Measurements from ENCODE around the gene CCSER2.
"Not testable (repeated sequence)": the region's sequence is repeated elsewhere in the genome, so short reads cannot be mapped to it uniquely, and the experiment has no call there.

CCSER2 gene

DNA sequence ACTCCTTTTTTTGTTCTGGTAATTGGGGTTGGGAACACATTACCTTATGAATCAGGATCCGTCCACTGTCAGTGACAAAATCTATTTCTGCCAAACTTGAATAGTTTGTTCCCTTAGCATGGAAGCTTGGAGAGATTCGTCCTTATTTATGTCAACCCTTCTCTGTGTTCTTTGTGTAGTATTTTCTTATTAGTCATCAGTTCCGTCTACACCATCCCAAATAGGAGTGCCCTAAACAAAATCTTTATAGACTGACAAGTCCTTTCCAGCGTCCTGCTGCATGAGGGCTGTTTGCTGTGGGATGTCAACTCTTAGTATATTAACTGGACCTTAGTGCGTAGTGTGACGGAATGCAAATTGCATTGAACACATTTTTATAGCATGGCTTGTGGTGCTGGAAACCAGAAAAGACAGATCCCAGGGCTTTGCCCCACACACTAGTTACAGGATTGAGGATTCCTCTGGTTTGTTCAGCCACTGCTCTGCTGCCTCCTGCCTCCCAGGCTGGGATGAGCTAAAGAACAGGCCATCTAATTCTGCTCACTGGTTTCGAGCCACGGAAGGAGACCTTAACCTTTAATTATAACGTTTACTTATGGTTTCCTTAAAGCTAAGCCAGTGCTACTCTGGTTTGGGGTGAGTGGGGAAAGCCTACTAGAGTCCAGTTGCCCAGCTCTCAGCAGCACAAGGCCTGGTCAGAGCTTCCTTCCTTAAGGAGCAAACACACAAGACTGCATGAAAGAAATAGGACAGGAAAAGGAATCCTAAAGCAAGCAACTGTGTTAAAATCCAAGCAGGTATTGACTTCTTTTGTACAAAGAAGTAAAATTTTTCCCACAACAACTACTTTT is 194.4 kb downstream of the CCSER2 start:
- H3K9me3 ChIP-seq (ENCODE audit: low read depth, low read length), result no peaks in the 10 kb centered on the region
- no peak overlapping the region for H3K27ac ChIP-seq
- no peaks in the 10 kb centered on the region for H3K36me3 ChIP-seq (ENCODE audit: insufficient read depth, low read length)
- H3K4me3 ChIP-seq, result no peak overlapping the region
- TF ChIP-seq POLR2AphosphoS5 (IDR thresholded peaks at IDR 0.05; ENCODE audit: borderline replicate concordance, low read depth, low read length), result no peak
- TF ChIP-seq FOXP2 (optimal IDR thresholded peaks at IDR 0.05; ENCODE audit: control extremely low read depth, extremely low read length, insufficient read depth), result no peak
- TF ChIP-seq EZH2 (IDR thresholded peaks at IDR 0.05), result no peak
- no peak for DNase-seq (ENCODE audit: low read depth, low spot score)
- H3K9ac ChIP-seq (ENCODE audit: insufficient read length), result no peak overlapping the region

GRCh38 chr10:84523526-84523925 is 195.1 kb downstream of the CCSER2 start:
- TF ChIP-seq EZH2 (IDR thresholded peaks at IDR 0.05) (no peak), FOXP2 (optimal IDR thresholded peaks at IDR 0.05; ENCODE audit: control extremely low read depth, extremely low read length, insufficient read depth) (no peak), POLR2AphosphoS5 (IDR thresholded peaks at IDR 0.05; ENCODE audit: borderline replicate concordance, low read depth, low read length) (no peak)
- Histone ChIP-seq H3K36me3 (ENCODE audit: insufficient read depth, low read length) (no peaks in the 10 kb centered on the region), H3K27ac (no peak overlapping the region), H3K4me3 (no peak overlapping the region), H3K9ac (ENCODE audit: insufficient read length) (no peak overlapping the region), H3K9me3 (ENCODE audit: low read depth, low read length) (no peaks in the 10 kb centered on the region)
- no peak for DNase-seq (ENCODE audit: low read depth, low spot score)

DNA sequence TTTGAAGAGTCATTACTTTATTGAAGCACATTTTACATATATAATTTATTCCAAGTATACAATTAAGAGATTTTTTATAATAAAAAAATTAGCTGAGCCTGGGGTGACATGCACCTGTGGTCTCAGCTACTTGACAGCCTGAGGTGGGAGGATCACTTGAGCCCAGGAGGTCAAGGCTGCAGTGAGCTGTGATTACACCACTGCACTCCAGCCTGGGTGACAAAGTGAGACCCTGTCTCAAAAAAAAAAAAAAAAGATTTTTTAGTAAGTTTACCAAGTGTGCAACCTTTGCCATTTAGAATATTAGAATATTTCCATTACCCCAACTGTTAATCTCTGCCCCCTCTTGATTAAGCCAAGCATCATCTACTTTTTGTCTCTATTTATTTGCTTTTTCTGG is 196.0 kb downstream of the CCSER2 start:
- Histone ChIP-seq H3K9ac (ENCODE audit: insufficient read length) (no peak overlapping the region), H3K9me3 (ENCODE audit: low read depth, low read length) (no peaks in the 10 kb centered on the region), H3K4me3 (no peak overlapping the region), H3K36me3 (ENCODE audit: insufficient read depth, low read length) (no peaks in the 10 kb centered on the region), H3K27ac (no peak overlapping the region)
- no peak for DNase-seq (ENCODE audit: low read depth, low spot score)
- no peak for TF ChIP-seq FOXP2 (optimal IDR thresholded peaks at IDR 0.05; ENCODE audit: control extremely low read depth, extremely low read length, insufficient read depth)
- TF ChIP-seq POLR2AphosphoS5 (IDR thresholded peaks at IDR 0.05; ENCODE audit: borderline replicate concordance, low read depth, low read length), result no peak
- no peak for TF ChIP-seq EZH2 (IDR thresholded peaks at IDR 0.05)

- H3K36me3 ChIP-seq (ENCODE audit: insufficient read depth, low read length), result no peaks in the 10 kb centered on the region
- no peak for DNase-seq (ENCODE audit: low read depth, low spot score)
- no peaks in the 10 kb centered on the region for H3K9me3 ChIP-seq (ENCODE audit: low read depth, low read length)
- H3K9ac ChIP-seq (ENCODE audit: insufficient read length), result no peak overlapping the region
- TF ChIP-seq POLR2AphosphoS5 (IDR thresholded peaks at IDR 0.05; ENCODE audit: borderline replicate concordance, low read depth, low read length) (no peak), FOXP2 (optimal IDR thresholded peaks at IDR 0.05; ENCODE audit: control extremely low read depth, extremely low read length, insufficient read depth) (no peak), EZH2 (IDR thresholded peaks at IDR 0.05) (no peak)
- H3K4me3 ChIP-seq, result no peak overlapping the region
- H3K27ac ChIP-seq, result no peak overlapping the region
Observed at GRCh38 chr10:84525120-84525806, 196.9 kb downstream of the CCSER2 start.

DNA sequence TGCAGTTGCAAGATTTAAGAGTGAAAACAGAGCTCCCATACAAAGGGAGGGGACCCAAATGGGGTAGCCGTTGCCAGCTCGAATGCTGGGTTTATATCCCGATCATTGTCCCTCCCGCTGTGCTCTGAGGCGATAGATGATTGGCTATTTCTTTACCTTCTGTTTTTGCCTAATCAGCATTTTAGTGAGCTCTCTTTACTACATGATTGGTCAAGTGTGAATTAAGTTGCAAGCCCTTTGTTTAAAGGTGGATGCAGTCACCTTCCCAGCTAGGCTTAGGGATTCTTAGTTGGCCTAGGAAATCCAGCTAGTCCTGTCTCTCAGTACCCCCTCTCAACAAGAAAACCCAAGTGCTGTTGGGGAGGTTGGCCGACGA is 197.4 kb downstream of the CCSER2 start:
- H3K9ac ChIP-seq (ENCODE audit: insufficient read length); DNase-seq (ENCODE audit: low read depth, low spot score); H3K9me3 ChIP-seq (ENCODE audit: low read depth, low read length); H3K27ac ChIP-seq; H3K36me3 ChIP-seq (ENCODE audit: insufficient read depth, low read length); H3K4me3 ChIP-seq: not testable (repeated sequence)

- not testable (repeated sequence) for H3K4me3 ChIP-seq; DNase-seq (ENCODE audit: low read depth, low spot score); H3K27ac ChIP-seq
Observed at GRCh38 chr10:84527386-84527785, 199.0 kb downstream of the CCSER2 start.

DNA sequence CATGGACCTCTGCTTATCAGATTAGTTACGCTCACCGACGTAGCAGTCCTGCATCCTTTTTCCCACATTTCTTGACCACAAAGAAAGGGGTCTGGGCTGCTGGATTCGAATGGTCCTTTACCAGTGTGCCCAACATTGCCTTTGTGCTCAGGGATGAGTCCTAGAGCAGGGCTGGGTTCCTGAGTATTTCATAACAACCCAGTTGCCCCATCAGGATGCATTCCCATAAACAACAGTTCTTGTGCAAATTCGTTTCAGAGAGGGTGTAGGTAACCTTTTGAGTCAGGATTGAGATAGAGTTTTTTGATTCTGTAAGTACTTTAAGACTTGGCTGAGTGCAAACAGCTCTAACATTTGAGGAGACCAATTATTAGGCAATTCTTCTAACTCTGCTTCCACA is 200.1 kb downstream of the CCSER2 start:
- H3K36me3 ChIP-seq (ENCODE audit: insufficient read depth, low read length); H3K9me3 ChIP-seq (ENCODE audit: low read depth, low read length); H3K9ac ChIP-seq (ENCODE audit: insufficient read length); H3K4me3 ChIP-seq; DNase-seq (ENCODE audit: low read depth, low spot score); H3K27ac ChIP-seq: not testable (repeated sequence)

More at GRCh38 chr10:84527386-84527785, 199.0 kb downstream of the CCSER2 start:
- not testable (repeated sequence) for H3K36me3 ChIP-seq (ENCODE audit: insufficient read depth, low read length); H3K9ac ChIP-seq (ENCODE audit: insufficient read length); H3K9me3 ChIP-seq (ENCODE audit: low read depth, low read length)

DNA sequence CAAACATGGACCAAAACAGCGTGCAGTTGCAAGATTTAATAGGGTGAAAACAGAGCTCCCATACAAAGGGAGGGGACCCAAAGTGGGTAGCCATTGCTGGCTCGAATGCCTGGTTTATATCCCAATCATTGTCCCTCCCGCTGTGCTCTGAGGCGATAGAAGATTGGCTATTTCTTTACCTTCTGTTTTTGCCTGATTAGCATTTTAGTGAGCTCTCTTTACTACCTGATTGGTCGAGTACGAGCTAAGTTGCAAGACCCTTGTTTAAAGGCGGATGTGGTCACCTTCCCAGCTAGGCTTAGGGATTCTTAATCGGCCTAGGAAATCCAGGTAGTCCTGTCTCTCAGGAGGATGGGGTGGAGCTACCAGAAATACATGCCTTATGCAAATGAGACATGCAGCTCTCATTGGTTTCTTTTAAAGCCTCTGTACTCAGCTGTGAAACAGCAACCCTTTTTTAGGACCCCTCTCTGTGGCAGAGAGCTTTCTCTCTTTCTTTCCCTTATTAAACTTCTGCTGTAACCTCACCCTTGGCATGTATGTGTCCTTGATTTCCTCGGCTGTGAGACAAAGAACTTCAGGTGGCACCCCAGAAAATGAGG is 202.4 kb downstream of the CCSER2 start:
- Histone ChIP-seq H3K27ac (no peak overlapping the region), H3K9ac (ENCODE audit: insufficient read length) (no peak overlapping the region), H3K36me3 (ENCODE audit: insufficient read depth, low read length) (no peaks in the 10 kb centered on the region), H3K4me3 (no peak overlapping the region), H3K9me3 (ENCODE audit: low read depth, low read length) (no peaks in the 10 kb centered on the region)
- TF ChIP-seq EZH2 (IDR thresholded peaks at IDR 0.05) (no peak), FOXP2 (optimal IDR thresholded peaks at IDR 0.05; ENCODE audit: control extremely low read depth, extremely low read length, insufficient read depth) (no peak), POLR2AphosphoS5 (IDR thresholded peaks at IDR 0.05; ENCODE audit: borderline replicate concordance, low read depth, low read length) (no peak)
- no peak for DNase-seq (ENCODE audit: low read depth, low spot score)

- Histone ChIP-seq H3K27ac (no peak overlapping the region), H3K4me3 (no peak overlapping the region), H3K36me3 (ENCODE audit: insufficient read depth, low read length) (no peaks in the 10 kb centered on the region), H3K9me3 (ENCODE audit: low read depth, low read length) (no peaks in the 10 kb centered on the region), H3K9ac (ENCODE audit: insufficient read length) (no peak overlapping the region)
- TF ChIP-seq POLR2AphosphoS5 (IDR thresholded peaks at IDR 0.05; ENCODE audit: borderline replicate concordance, low read depth, low read length) (no peak), EZH2 (IDR thresholded peaks at IDR 0.05) (no peak), FOXP2 (optimal IDR thresholded peaks at IDR 0.05; ENCODE audit: control extremely low read depth, extremely low read length, insufficient read depth) (no peak)
- no peak for DNase-seq (ENCODE audit: low read depth, low spot score)
Observed at GRCh38 chr10:84531396-84531795, 203.0 kb downstream of the CCSER2 start.

Measured in SK-N-MC (cell line).